BJ (cell line): ENCODE results near the gene CPEB4. TPM values are rescaled to one million over a fixed set of nuclear protein-coding genes. Genes with fewer than 3 reads are reported as not detected.

ENCODE experiments used
- CTCF ChIA-PET: fragments of 350-600 bp; formaldehyde crosslinking; extraction: SDS; loops from one replicate; lab custom pipeline; 2021; ENCODE audit warnings: antibody characterized with exemption, inconsistent platforms; lab: Yijun Ruan, JAX
- POLR2A ChIA-PET: fragments of 300-600 bp; sonication (Branson Sonifier 250); formaldehyde crosslinking; extraction: SDS; loops from one replicate; lab custom pipeline; 2021; ENCODE audit warnings: antibody characterized with exemption; lab: Charles Lee
- DNase-seq: peaks from one replicate; pipeline ENCODE4 v3.0.0-alpha.2; 2011; ENCODE audit warnings: low read depth
- H3K27me3 ChIP-seq: 2 replicates; pipeline ENCODE4 v1.6.0; 2011; ENCODE audit warnings: low read length; ENCODE audit not compliant: control insufficient read depth, insufficient read depth
- H3K36me3 ChIP-seq: 2 replicates; pipeline ENCODE4 v1.5.1; 2011; ENCODE audit warnings: low read length; ENCODE audit not compliant: control insufficient read depth, insufficient read depth
- H3K4me3 ChIP-seq: 2 replicates; pipeline ENCODE4 v1.5.1; 2011; ENCODE audit warnings: low read depth, mild to moderate bottlenecking, control low read depth, low read length
- polyA plus RNA-seq: library from polyadenylated mRNA; depleted of rRNA; stranded (reverse); fragments of >200 nt; gene quantifications from 2 replicates; pipeline ENCODE4 v1.2.3, GENCODE V29; 2011
- TF ChIP-seq, protein P1 (sequence below): IDR thresholded peaks from 2 replicates; pipeline ENCODE4 v1.5.1; 2011; ENCODE audit warnings: low read depth, mild to moderate bottlenecking, control low read depth, inconsistent platforms, low read length, moderate library complexity; ENCODE audit not compliant: insufficient read depth

CPEB4 gene
- polyA plus RNA-seq, 1 experiment: 16.4 TPM

DNA sequence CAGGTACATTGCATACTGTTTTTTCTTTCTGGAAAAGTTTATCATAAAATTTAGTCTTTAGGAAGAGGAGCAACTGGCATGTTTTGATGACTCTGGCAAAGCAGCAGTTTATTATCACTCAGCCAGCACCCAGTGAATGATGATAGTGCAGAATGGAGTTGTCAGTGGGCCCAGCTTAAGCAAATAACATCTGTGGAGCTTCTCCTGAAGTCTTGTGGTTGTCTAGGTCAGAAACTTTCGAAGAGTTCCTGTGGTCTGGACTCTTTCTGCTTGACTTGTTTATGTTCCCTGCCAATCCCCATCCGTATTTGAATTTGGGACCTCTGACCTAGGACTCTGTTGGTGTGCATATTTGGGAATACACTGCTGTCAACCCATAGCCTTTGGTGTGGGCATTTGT lies 62.7 kb downstream of the CPEB4 start:
- DNase-seq: no peak
- no peak overlapping the region for H3K4me3 ChIP-seq
- POLR2A ChIA-PET: interaction anchor here (0.6 kb wide), 1 partner anchor 59 kb away, joined by 4 read pairs; no protein-coding TSS in a partner anchor
- TF ChIP-seq, protein P1, sequence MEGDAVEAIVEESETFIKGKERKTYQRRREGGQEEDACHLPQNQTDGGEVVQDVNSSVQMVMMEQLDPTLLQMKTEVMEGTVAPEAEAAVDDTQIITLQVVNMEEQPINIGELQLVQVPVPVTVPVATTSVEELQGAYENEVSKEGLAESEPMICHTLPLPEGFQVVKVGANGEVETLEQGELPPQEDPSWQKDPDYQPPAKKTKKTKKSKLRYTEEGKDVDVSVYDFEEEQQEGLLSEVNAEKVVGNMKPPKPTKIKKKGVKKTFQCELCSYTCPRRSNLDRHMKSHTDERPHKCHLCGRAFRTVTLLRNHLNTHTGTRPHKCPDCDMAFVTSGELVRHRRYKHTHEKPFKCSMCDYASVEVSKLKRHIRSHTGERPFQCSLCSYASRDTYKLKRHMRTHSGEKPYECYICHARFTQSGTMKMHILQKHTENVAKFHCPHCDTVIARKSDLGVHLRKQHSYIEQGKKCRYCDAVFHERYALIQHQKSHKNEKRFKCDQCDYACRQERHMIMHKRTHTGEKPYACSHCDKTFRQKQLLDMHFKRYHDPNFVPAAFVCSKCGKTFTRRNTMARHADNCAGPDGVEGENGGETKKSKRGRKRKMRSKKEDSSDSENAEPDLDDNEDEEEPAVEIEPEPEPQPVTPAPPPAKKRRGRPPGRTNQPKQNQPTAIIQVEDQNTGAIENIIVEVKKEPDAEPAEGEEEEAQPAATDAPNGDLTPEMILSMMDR: no peak
- H3K36me3 ChIP-seq: peaks cover 7% of the 10 kb centered on the region; the same call in 1 of the 2 replicates
- CTCF ChIA-PET: interaction anchor here (1.5 kb wide), 1 partner anchor 13 kb away, joined by 3 read pairs; no protein-coding TSS in a partner anchor
- H3K27me3 ChIP-seq: no peaks in the 10 kb centered on the region

DNA sequence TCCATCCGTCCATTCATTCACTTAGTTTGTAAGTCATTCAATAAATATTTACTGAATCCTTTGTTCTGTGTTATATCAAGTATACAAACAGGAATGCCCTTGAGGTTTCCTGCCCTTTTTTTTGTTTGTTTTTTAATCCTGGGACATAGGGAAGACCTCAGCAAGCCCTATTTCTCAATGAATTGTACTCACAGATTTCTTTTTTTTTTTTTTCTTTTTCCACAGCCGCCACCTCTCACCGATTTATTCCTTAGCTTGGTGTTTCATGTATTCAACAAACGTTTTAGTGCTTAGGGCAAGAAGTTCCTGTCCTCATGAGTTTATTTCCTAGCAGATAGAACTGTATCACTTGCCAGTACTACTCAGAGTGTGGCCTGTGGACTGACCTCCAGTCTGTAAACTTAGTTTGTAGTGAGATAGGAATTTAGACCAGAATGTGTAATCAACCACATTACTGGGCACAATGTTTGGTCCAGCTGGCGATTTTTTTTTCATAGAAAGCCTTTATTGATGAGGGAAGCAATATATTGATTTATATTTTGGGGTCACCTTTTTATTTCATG lies 65.5 kb downstream of the CPEB4 start:
- no peak for DNase-seq
- TF ChIP-seq, protein P1: no peak
- no peaks in the 10 kb centered on the region for H3K27me3 ChIP-seq
- ChIA-PET POLR2A (no interaction called here), CTCF (no interaction called here)
- H3K36me3 ChIP-seq: peaks cover 7% of the 10 kb centered on the region
- no peak overlapping the region for H3K4me3 ChIP-seq

DNA sequence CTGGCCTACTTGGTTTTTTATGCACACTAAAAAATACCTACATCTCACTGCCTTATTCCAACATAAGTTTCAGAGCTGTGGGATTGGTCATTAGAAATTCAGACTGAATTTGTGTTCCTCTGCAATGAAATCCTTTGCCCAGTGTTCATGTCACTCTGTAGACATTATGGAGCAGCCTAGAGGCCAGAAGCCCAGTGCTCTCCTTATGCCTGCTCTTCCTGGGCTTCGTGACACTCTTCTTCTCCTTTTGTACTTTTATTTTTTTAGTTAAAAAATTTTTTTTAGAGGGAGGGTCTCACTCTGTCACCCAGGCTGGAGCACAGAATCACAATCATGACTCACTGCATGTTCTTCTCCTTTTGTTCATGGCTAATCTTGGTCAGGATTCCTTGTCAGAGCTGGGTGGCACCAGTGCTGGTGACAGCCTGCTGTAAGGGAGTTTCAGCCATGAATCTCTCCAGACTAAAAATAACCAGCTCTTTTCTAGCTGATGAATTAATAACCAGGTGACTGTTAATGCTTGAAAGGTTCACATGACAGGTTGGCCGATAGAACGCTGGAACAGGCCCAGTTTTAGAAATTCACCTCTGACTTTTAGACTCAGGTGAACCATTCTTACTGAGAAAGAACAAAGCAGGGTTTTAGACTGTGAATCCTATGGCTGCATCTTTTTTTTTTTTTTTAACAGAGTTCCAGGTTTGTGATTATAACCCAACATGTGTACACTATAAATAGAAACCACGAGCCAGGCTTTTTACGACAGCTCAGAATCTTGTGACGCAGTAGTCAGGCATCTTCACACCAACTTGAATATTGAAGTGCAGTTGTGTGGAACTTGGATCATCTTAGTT lies 66.7 kb downstream of the CPEB4 start:
- Histone ChIP-seq H3K4me3 (no peak overlapping the region), H3K27me3 (no peaks in the 10 kb centered on the region), H3K36me3 (peaks cover 7% of the 10 kb centered on the region)
- CTCF ChIA-PET: interaction anchor here (1.0 kb wide), 1 partner anchor 325 kb away, joined by 3 read pairs; no protein-coding TSS in a partner anchor
- peak; percentile 76 for DNase-seq
- POLR2A ChIA-PET: no interaction called here
- TF ChIP-seq, protein P1: no peak

DNA sequence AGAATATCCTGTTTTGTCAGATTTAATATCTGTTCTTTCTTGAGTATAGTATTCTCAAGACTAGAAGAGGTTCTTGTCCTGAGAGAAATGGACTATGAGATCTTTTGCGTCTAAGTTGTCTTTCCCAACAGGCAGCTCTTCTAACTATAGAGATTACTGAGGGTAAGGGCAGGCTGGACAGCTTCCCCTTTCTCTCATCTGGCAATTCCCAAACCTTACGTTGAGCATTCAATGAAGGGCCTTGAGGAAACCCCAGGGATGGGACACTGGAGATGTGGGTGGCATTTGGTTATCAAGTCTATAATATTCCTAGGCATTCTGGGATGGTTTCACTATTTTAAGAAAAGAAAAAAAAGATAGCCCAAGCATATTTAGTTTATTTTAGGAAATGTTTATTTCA lies 72.8 kb downstream of the CPEB4 start:
- H3K27me3 ChIP-seq: no peaks in the 10 kb centered on the region
- POLR2A ChIA-PET: interaction anchor here (0.6 kb wide), 1 partner anchor 126 kb away, joined by 4 read pairs; no protein-coding TSS in a partner anchor
- DNase-seq: no peak
- CTCF ChIA-PET: interaction anchor here (0.6 kb wide), 1 partner anchor 370 kb away, joined by 3 read pairs; no protein-coding TSS in a partner anchor
- peaks cover 1% of the 10 kb centered on the region for H3K36me3 ChIP-seq
- H3K4me3 ChIP-seq: no peak overlapping the region
- TF ChIP-seq, protein P1: no peak

DNA sequence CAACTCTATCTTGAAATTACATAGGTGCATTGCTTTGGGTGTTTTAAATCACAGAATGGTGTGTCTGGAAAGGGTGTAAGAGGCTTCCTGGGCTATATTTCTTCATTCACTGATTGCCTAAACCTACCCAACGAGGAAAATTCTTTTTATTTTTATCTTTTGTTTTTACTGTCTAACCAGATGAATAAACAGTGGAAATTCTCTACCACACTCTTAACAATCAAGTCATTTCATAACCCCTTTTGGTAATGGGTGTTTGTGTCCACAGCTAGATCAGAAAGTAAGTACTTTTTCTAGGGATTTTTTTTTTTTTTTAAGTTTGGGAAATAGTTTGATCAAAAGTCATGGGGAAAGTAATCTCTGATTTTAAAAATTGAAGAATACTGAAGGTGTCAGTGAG lies 73.3 kb downstream of the CPEB4 start:
- POLR2A ChIA-PET: interaction anchor here (0.6 kb wide), 1 partner anchor 126 kb away, joined by 4 read pairs; no protein-coding TSS in a partner anchor
- TF ChIP-seq, protein P1: no peak
- H3K36me3 ChIP-seq: peaks cover 1% of the 10 kb centered on the region; the same call in 1 of the 2 replicates
- H3K27me3 ChIP-seq: no peaks in the 10 kb centered on the region
- CTCF ChIA-PET: interaction anchor here (0.6 to 1.0 kb wide), 2 partner anchors 306 to 371 kb away, joined by 3 read pairs; no protein-coding TSS in a partner anchor
- no peak for DNase-seq
- H3K4me3 ChIP-seq: no peak overlapping the region
